Liver (tissue), 9 donors: ENCODE measurements around the gene SPATA31C2. TPM values are rescaled to one million over a fixed set of nuclear protein-coding genes. Genes with fewer than 3 reads are reported as not detected.

Source experiments
- DNase-seq: peaks from one replicate; pipeline ENCODE4 v3.0.0-alpha.2; 2017; ENCODE audit warnings: low spot score
- H3K27ac ChIP-seq, 2 donors: one replicate each; pipeline ENCODE4 v1.7.0; 2013; ENCODE audit warnings: inconsistent platforms in 2 of 2, low read length in 2 of 2, control low read depth in 1 of 2, low read depth in 1 of 2, mild to moderate bottlenecking in 1 of 2
- H3K27me3 ChIP-seq, 4 donors: one replicate each; pipeline versions ENCODE4 v1.6.1 to v1.7.0; 2013; ENCODE audit warnings: low read length in 3 of 4, inconsistent platforms in 1 of 4, mild to moderate bottlenecking in 1 of 4, moderate library complexity in 1 of 4; ENCODE audit not compliant: control insufficient read depth in 4 of 4, insufficient read depth in 4 of 4
- H3K36me3 ChIP-seq, 4 donors: one replicate each; pipeline versions ENCODE4 v1.6.1 to v1.7.0; 2013; ENCODE audit warnings: low read length in 3 of 4, mild to moderate bottlenecking in 3 of 4, low read depth in 1 of 4, moderate library complexity in 1 of 4; ENCODE audit not compliant: control insufficient read depth in 4 of 4, insufficient read depth in 3 of 4
- H3K4me1 ChIP-seq, 4 donors: one replicate each; pipeline versions ENCODE4 v1.6.1 to v1.7.0; 2013; ENCODE audit warnings: low read length in 3 of 4, mild to moderate bottlenecking in 3 of 4, moderate library complexity in 1 of 4; ENCODE audit not compliant: control insufficient read depth in 4 of 4, insufficient read depth in 4 of 4
- H3K4me3 ChIP-seq, 3 donors: one replicate each; pipeline versions ENCODE4 v1.6.1 to v1.7.0; 2013; ENCODE audit warnings: low read length in 3 of 3, control low read depth in 1 of 3, low read depth in 1 of 3, mild to moderate bottlenecking in 1 of 3
- H3K9ac ChIP-seq, 2 donors: one replicate each; pipeline ENCODE4 v1.7.0; 2013; ENCODE audit warnings: low read length in 2 of 2, mild to moderate bottlenecking in 2 of 2, moderate library complexity in 2 of 2, control low read depth in 1 of 2, low read depth in 1 of 2
- H3K9me3 ChIP-seq, 4 donors: one replicate each; pipeline versions ENCODE4 v1.6.1 to v1.7.0; 2013; ENCODE audit warnings: low read length in 3 of 4; ENCODE audit not compliant: control insufficient read depth in 4 of 4
- ATF3 ChIP-seq: IDR thresholded peaks from 2 replicates; pipeline ENCODE4 v1.6.1; 2016; ENCODE audit warnings: antibody characterized with exemption
- CTCF ChIP-seq: fragments of 150-350 bp; IDR thresholded peaks from 2 replicates; pipeline ENCODE4 v1.5.1; 2017; ENCODE audit warnings: improper control_type of control experiment, low read depth, low read length; ENCODE audit not compliant: missing input control
- EGR1 ChIP-seq, 2 donors: IDR thresholded peaks; 2 replicates each; pipeline ENCODE4 v1.6.1; 2016 to 2018; ENCODE audit warnings: antibody characterized with exemption in 2 of 2, low read depth in 2 of 2
- FOXA1 ChIP-seq: IDR thresholded peaks from 2 replicates; pipeline ENCODE4 v1.6.1; 2016; ENCODE audit warnings: antibody characterized with exemption
- FOXA2 ChIP-seq: IDR thresholded peaks from 2 replicates; pipeline ENCODE4 v1.6.1; 2016; ENCODE audit warnings: antibody characterized with exemption
- GABPA ChIP-seq, 2 donors: IDR thresholded peaks in 1 of 2; conservative IDR thresholded peaks in 1 of 2; 2 replicates each; pipeline ENCODE4 v1.6.1; 2016; ENCODE audit warnings: antibody characterized with exemption in 2 of 2, mild to moderate bottlenecking in 1 of 2, moderate library complexity in 1 of 2
- HNF4A ChIP-seq, 2 donors: conservative IDR thresholded peaks; 2 replicates each; pipeline ENCODE4 v1.6.1; 2016; ENCODE audit warnings: antibody characterized with exemption in 2 of 2, mild to moderate bottlenecking in 2 of 2
- HNF4G ChIP-seq: IDR thresholded peaks from 2 replicates; pipeline ENCODE4 v1.6.1; 2016; ENCODE audit warnings: antibody characterized with exemption
- JUND ChIP-seq, 2 donors: IDR thresholded peaks; 2 replicates each; pipeline ENCODE4 v1.6.1; 2016; ENCODE audit warnings: antibody characterized with exemption in 2 of 2
- NR2F2 ChIP-seq: IDR thresholded peaks from 2 replicates; pipeline ENCODE4 v1.6.1; 2016; ENCODE audit warnings: antibody characterized with exemption
- RAD21 ChIP-seq, 2 donors: IDR thresholded peaks; 2 replicates each; pipeline ENCODE4 v1.6.1; 2016; ENCODE audit warnings: antibody characterized with exemption in 2 of 2, mild to moderate bottlenecking in 2 of 2
- REST ChIP-seq: IDR thresholded peaks from 2 replicates; pipeline ENCODE4 v1.6.1; 2016; ENCODE audit warnings: antibody characterized with exemption, mild to moderate bottlenecking
- RXRA ChIP-seq, 2 donors: IDR thresholded peaks; 2 replicates each; pipeline ENCODE4 v1.6.1; 2017 to 2018; ENCODE audit warnings: antibody characterized with exemption in 2 of 2, mild to moderate bottlenecking in 1 of 2
- SP1 ChIP-seq: IDR thresholded peaks from 2 replicates; pipeline ENCODE4 v1.6.1; 2018; ENCODE audit warnings: antibody characterized with exemption, mild to moderate bottlenecking
- TAF1 ChIP-seq: conservative IDR thresholded peaks from 2 replicates; pipeline ENCODE4 v1.6.1; 2016; ENCODE audit warnings: antibody characterized with exemption, mild to moderate bottlenecking
- YY1 ChIP-seq: IDR thresholded peaks from 2 replicates; pipeline ENCODE4 v1.6.1; 2016; ENCODE audit warnings: antibody characterized with exemption, mild to moderate bottlenecking
- ZBTB33 ChIP-seq: IDR thresholded peaks from 2 replicates; pipeline ENCODE4 v1.6.1; 2016; ENCODE audit warnings: antibody characterized with exemption
- WGBS: extraction: QIAGEN DNeasy Blood & Tissue Kit; methylation state at CpG from one replicate; pipeline ENCODE4 v1.1.7; 2013; 5-methylcytosine and 5-hydroxymethylcytosine counted together
- polyA plus RNA-seq, 2 donors: library from polyadenylated mRNA; stranded (reverse) in 1 of 2; unstranded in 1 of 2; fragments of 200-250 nt in 1 of 2; fragments of >200 nt in 1 of 2; fragmentation: Nextera tagmentation in 1 of 2; extraction: Ambion mirVana in 1 of 2; gene quantifications; one replicate each; pipeline versions ENCODE4 v1.2.1 to v1.2.3, GENCODE V29; 2013 to 2015
- total RNA-seq, 2 donors: library from RNA; depleted of rRNA; stranded (reverse); fragments of >200 nt; gene quantifications; one replicate each; pipeline ENCODE4 v1.2.3, GENCODE V29; 2014
- donor health status: healthy.
- donor health status: healthy.
- donor health status: healthy.
- donor health status: healthy.
- donor health status: healthy.

Gene SPATA31C2
- total and polyA plus RNA-seq, 4 donors = not detected

GRCh38 chr9:88110026-88110425 lies 28.2 kb downstream of the SPATA31C2 start:
- Histone ChIP-seq H3K27me3 (no peaks in the 10 kb centered on the region), H3K36me3 (no peaks in the 10 kb centered on the region), H3K4me3 (no peak overlapping the region), H3K27ac (no peak overlapping the region), H3K9ac (no peak overlapping the region), H3K9me3 (no peaks in the 10 kb centered on the region), H3K4me1 (peaks cover 0 to 2% (median 0%) of the 10 kb centered on the region in 4 donors)
- WGBS = 88% methylated on average over 3 of the region's 3 CpGs
- DNase-seq = no peak
- TF ChIP-seq TAF1 = no peak
- no peak for TF ChIP-seq HNF4A (conservative IDR thresholded peaks at IDR 0.05)
- no peak for TF ChIP-seq NR2F2
- TF ChIP-seq YY1 = no peak
- TF ChIP-seq FOXA1 = no peak
- no peak for TF ChIP-seq FOXA2
- TF ChIP-seq REST = no peak
- TF ChIP-seq ATF3 = no peak
- no peak for TF ChIP-seq RAD21 (IDR thresholded peaks at IDR 0.05)
- TF ChIP-seq RXRA (IDR thresholded peaks at IDR 0.05) = no peak
- TF ChIP-seq CTCF = no peak
- no peak for TF ChIP-seq ZBTB33
- TF ChIP-seq HNF4G = no peak
- no peak for TF ChIP-seq GABPA (IDR thresholded peaks at IDR 0.05 in 1 of 2, conservative IDR thresholded peaks at IDR 0.05 in 1 of 2)

GRCh38 chr9:88108779-88109178 lies 29.5 kb downstream of the SPATA31C2 start:
- H3K27ac ChIP-seq = no peak overlapping the region
- no peak overlapping the region for H3K9ac ChIP-seq
- WGBS = 64% methylated on average over 4 of the region's 4 CpGs
- H3K27me3 ChIP-seq = no peaks in the 10 kb centered on the region
- DNase-seq = no peak
- H3K4me1 ChIP-seq = peaks cover 0 to 2% (median 0%) of the 10 kb centered on the region in 4 donors
- no peak overlapping the region for H3K4me3 ChIP-seq
- no peaks in the 10 kb centered on the region for H3K36me3 ChIP-seq
- H3K9me3 ChIP-seq = no peaks in the 10 kb centered on the region
- TF ChIP-seq EGR1 (IDR thresholded peaks at IDR 0.05; ENCODE audit: low read depth in 2 of 2) (no peak), YY1 (no peak), RXRA (IDR thresholded peaks at IDR 0.05) (no peak), SP1 (no peak), GABPA (IDR thresholded peaks at IDR 0.05 in 1 of 2, conservative IDR thresholded peaks at IDR 0.05 in 1 of 2) (no peak), HNF4A (conservative IDR thresholded peaks at IDR 0.05) (no peak), FOXA1 (no peak), CTCF (no peak), REST (no peak), FOXA2 (no peak), NR2F2 (no peak), RAD21 (IDR thresholded peaks at IDR 0.05) (no peak), JUND (IDR thresholded peaks at IDR 0.05) (no peak)
